ENCODE measurements around the gene ANXA3. TPM values are rescaled to one million over a fixed set of nuclear protein-coding genes. Genes with fewer than 3 reads are reported as not detected.

ANXA3 gene
- total and polyA plus RNA-seq, 9 donors, result 1.5 to 63.5 (median 8.1) TPM

DNA sequence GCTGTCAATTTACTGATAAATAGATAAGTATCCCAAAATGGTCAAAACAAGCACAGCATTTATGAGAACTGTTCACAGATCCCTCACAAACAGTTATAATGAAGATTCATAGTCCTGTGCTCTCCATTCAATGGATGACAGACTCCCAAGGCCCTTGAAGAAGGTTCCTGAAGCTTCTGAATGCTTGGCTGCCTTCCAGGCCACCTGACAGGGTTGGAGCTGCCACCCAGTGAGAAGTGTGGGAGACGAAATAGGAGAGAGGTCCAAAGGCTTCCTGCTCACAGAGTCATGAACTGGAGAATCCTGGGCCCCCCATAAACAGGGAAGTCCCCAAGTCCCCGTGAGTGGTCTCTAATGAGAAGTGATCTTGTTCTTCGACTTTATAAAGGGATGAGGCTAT lies 26.0 kb upstream of the ANXA3 start:
- intact Hi-C loops (cut with DNase I), result no loop called here
- H3K27ac ChIP-seq, result no peak overlapping the region
- H3K27me3 ChIP-seq, result no peaks in the 10 kb centered on the region
- no peak overlapping the region for H3K4me3 ChIP-seq
- H3K36me3 ChIP-seq, result no peaks in the 10 kb centered on the region
- no peaks in the 10 kb centered on the region for H3K4me1 ChIP-seq (ENCODE audit: insufficient read depth)
- DNase-seq, result no peak
- H3K9me3 ChIP-seq, result no peaks in the 10 kb centered on the region
- TF ChIP-seq POLR2A (IDR thresholded peaks at IDR 0.05) (no peak), EP300 (IDR thresholded peaks at IDR 0.05) (no peak)
- TF ChIP-seq, protein P1, sequence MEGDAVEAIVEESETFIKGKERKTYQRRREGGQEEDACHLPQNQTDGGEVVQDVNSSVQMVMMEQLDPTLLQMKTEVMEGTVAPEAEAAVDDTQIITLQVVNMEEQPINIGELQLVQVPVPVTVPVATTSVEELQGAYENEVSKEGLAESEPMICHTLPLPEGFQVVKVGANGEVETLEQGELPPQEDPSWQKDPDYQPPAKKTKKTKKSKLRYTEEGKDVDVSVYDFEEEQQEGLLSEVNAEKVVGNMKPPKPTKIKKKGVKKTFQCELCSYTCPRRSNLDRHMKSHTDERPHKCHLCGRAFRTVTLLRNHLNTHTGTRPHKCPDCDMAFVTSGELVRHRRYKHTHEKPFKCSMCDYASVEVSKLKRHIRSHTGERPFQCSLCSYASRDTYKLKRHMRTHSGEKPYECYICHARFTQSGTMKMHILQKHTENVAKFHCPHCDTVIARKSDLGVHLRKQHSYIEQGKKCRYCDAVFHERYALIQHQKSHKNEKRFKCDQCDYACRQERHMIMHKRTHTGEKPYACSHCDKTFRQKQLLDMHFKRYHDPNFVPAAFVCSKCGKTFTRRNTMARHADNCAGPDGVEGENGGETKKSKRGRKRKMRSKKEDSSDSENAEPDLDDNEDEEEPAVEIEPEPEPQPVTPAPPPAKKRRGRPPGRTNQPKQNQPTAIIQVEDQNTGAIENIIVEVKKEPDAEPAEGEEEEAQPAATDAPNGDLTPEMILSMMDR (IDR thresholded peaks at IDR 0.05), result no peak
- WGBS, 3 donors, result 83 to 88% (median 84%) methylated on average over 3 of the region's 3 CpGs

DNA sequence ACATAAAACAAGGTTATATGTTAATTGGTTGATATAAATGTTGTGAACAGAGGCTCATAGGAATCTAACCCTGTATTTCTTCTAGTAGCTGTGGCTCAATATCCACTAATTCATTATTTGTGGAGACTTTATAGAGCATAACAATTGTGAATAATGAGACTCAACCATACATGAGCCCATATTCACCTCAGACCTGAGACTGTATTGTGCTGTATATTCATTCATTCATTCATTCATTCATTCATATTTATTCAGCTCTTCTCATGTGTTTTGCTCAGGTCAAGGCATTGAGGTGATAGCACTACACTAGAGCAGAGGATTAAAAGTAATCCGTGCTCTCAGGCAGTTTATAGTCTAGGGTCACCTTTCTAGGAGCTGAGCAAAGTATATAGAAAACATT lies 24.5 kb upstream of the ANXA3 start:
- H3K36me3 ChIP-seq, result no peaks in the 10 kb centered on the region
- intact Hi-C loops (cut with DNase I), result no loop called here
- H3K4me3 ChIP-seq, result no peak overlapping the region
- H3K27ac ChIP-seq, result no peak overlapping the region
- no peaks in the 10 kb centered on the region for H3K4me1 ChIP-seq (ENCODE audit: insufficient read depth)
- no peak for DNase-seq
- no peak for TF ChIP-seq POLR2A (IDR thresholded peaks at IDR 0.05)
- TF ChIP-seq EP300 (IDR thresholded peaks at IDR 0.05), result no peak
- TF ChIP-seq, protein P1 (IDR thresholded peaks at IDR 0.05), result no peak
- 91 to 93% (median 92%) methylated on average over 1 of the region's 1 CpG for WGBS, 3 donors
- H3K27me3 ChIP-seq, result no peaks in the 10 kb centered on the region
- H3K9me3 ChIP-seq, result no peaks in the 10 kb centered on the region

DNA sequence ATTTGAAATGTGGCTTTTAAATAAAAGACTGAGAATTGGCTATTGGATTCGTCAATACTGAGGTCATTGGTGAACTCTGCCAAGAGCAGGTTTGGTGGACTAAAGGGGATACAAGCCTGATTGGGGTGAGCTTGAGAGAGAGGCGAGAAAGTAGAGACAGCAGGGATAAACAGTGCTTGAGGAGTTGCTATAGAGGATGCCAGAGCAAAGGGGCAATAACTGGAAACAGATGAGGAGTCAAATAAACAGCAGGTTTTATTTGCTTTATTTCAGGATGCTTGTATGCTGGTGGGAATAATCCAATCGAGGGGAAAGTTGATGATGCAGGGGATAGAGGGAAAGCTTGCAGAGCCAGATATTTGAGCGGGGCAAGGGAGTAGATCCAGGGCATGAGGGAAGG lies 24.0 kb upstream of the ANXA3 start:
- H3K4me1 ChIP-seq (ENCODE audit: insufficient read depth), result no peaks in the 10 kb centered on the region
- no peaks in the 10 kb centered on the region for H3K27me3 ChIP-seq
- intact Hi-C loops (cut with DNase I), result no loop called here
- WGBS, 3 donors, result 82 to 91% (median 90%) methylated on average over 4 of the region's 4 CpGs
- H3K27ac ChIP-seq, result no peak overlapping the region
- H3K9me3 ChIP-seq, result no peaks in the 10 kb centered on the region
- no peaks in the 10 kb centered on the region for H3K36me3 ChIP-seq
- no peak for DNase-seq
- TF ChIP-seq EP300 (IDR thresholded peaks at IDR 0.05), result no peak
- TF ChIP-seq, protein P1 (IDR thresholded peaks at IDR 0.05), result no peak
- no peak for TF ChIP-seq POLR2A (IDR thresholded peaks at IDR 0.05)
- H3K4me3 ChIP-seq, result no peak overlapping the region

DNA sequence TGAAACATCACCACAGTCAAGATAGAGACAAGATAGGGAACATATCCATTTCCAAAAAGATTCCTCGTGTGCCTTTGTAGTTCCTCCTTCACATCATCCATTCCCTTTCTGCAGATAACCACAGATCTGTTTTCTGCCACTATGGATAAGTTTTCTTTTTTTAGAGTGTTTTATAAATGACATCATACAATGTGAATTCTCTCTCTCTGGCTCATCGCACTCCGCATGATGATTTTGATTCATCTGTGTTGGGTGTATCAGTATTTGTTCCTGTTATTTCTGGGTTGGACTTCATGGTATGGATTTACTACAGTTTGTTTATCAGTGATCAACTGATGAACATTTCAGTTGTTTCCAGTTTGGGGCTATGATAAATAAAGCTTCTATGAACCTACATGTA lies 23.2 kb upstream of the ANXA3 start:
- 68 to 81% (median 77%) methylated on average over 3 of the region's 3 CpGs for WGBS, 3 donors
- Histone ChIP-seq H3K9me3 (no peaks in the 10 kb centered on the region), H3K4me3 (no peak overlapping the region), H3K4me1 (ENCODE audit: insufficient read depth) (no peaks in the 10 kb centered on the region), H3K27ac (no peak overlapping the region), H3K36me3 (no peaks in the 10 kb centered on the region), H3K27me3 (no peaks in the 10 kb centered on the region)
- TF ChIP-seq, protein P1 (IDR thresholded peaks at IDR 0.05), result no peak
- TF ChIP-seq EP300 (IDR thresholded peaks at IDR 0.05) (no peak), POLR2A (IDR thresholded peaks at IDR 0.05) (no peak)
- intact Hi-C loops (cut with DNase I), result no loop called here
- no peak for DNase-seq

Data from ovary (tissue), 9 donors.